GM21447 (cell line): ENCODE results near the gene PLCD1.
"Not testable (repeated sequence)": the region's sequence is repeated elsewhere in the genome, so short reads cannot be mapped to it uniquely, and the experiment has no call there.

Experiments used
- ATAC-seq: cut with Tn5 transposase; IDR thresholded peaks from one replicate; pipeline ENCODE4 v1.9.1; 2021; ENCODE audit not compliant: unreplicated experiment

The PLCD1 gene

GRCh38 chr3:38038447-38038911 is 9.0 kb upstream of the PLCD1 start:
- no peak for ATAC-seq

- no peak for ATAC-seq
These were observed 7.5 kb upstream of the PLCD1 start for GRCh38 chr3:38036906-38037305.

DNA sequence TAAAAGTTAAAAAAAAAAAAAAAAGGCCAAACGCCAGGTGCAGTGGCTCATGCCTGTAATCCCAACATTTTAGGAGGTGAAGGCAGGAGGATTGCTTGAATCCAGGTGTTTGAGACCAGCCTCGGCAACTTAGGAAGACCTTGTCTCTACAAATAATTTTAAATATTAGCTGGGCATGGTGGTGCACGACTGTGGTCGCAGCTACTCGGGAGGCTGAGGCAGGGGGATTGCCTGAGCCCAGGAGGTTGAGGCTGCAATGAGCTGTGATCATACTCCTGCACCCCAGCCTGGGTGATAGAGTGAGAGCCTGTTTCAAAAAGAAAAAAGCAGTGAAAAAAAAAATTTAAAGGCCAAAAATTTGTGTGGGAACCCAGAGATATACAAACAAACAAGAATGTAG is 6.8 kb upstream of the PLCD1 start:
- no peak for ATAC-seq

- not testable (repeated sequence) for ATAC-seq
These were observed 4.9 kb upstream of the PLCD1 start for GRCh38 chr3:38034335-38034734.

- ATAC-seq, result not testable (repeated sequence)
These were observed 4.1 kb upstream of the PLCD1 start for GRCh38 chr3:38033586-38033985.

DNA sequence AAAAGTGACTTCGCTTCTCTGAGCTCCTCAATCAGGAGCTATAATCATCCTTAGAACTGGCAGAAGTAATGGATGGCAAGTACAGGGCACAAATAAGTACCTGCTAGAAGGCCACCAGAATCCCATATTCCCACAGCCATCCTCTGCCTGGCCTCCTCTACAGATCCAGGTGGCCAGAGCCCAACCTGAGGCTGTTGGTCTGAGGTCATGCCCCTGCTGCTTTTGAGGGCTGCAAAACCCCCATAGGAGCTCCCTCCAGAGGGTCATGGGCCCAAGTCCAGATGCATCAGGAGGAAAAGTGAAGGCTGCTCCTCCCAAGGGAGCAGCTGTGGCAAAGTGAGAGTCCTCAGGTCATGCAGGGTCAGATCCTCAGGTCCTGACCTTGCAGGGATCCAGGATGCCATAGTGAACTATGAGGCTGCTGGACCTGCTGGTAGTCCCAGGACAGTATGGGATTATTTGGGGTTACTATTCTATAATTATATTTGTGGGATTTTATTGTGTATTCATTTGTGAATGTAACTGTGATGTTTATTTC is 3.0 kb upstream of the PLCD1 start:
- ATAC-seq, result no peak

DNA sequence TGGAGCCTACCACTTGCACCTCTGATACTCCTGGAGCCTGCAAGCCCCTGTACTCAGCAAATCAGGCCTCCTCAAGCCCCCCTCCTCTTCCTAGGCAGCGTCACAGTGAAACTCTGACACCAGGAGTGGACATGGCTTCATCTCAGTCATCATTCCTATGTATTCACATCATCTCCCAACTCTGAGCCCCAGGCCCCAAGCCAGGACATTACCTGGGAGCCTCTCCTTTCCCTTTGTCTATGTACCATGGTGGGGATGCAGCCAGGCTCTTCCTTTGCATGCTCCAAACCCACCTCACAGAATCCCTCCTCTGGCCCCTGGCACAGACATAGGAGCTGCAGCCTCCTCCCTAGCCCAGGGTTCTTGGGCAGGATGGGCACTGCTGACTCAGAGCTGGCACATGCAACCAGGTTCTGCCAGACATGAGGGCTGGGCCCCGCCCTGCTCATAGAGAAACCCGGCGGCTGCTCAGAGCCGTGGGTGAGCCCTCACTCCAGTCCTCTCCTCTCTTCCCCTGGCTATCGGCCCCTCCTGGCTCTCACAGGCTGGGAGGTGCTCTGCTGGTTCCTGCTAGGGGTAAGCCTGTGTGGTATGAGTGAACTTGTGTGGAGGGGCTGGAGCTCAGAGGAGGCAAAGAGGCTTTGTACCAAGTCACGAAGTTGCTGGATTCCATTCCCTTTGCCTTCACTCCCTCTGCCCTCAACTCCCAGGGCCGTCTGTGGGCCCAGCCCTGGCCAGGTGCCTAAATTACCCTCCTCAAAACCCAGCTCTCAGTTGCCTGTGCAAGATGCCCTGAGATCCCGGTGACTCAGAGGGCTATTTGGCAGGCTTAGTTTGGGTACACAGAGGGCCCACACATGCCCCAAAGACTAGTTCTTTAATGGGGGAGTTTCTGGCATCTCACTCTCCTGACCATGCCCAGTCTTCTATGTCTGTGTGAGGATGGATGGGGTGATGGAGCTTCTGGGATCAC is 1.9 kb upstream of the PLCD1 start:
- ATAC-seq, result no peak

DNA sequence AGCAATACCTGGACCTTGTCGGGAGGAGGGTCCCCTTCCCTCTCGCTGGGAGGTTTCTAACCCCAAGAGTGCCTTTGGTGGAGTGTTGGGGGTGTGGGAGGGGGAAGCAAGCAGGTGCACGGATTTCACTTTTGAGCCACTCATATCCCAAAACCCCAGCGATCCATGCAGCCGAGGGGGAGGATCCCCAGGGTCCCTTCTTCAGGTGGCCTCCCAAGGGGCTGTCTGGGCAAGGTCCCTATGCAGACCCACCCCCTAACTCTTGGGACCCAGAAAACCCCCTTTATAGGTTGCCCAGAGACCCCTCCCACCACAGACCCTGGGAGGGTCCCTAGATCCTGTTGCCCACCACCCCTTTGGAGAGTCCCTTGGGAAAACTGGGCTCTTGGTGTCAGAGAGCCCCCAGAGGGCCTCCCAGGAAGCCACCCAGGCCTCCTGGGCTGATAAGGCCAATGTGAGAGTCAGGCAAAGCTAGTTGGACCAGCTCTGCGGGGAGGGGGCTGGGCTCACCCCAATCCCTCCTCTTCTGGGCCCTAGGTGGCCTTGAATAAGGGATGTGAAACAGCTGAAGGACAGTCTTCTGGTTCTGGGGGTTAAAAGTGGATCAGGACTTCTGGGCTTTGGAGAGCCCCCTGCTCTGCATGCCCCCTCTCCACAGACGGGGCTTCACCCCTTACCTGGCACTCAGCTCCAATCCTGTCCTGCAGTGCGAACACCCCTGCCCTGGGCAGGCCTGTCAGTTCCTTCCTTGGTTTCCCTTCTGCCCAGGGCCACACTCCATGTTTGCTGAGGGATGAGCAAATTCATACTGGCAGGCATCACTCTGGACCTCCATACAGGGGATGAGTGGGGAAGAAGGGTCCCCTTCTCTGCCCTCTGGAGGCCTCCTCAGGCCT is 932 bp upstream of the PLCD1 start:
- no peak for ATAC-seq

DNA sequence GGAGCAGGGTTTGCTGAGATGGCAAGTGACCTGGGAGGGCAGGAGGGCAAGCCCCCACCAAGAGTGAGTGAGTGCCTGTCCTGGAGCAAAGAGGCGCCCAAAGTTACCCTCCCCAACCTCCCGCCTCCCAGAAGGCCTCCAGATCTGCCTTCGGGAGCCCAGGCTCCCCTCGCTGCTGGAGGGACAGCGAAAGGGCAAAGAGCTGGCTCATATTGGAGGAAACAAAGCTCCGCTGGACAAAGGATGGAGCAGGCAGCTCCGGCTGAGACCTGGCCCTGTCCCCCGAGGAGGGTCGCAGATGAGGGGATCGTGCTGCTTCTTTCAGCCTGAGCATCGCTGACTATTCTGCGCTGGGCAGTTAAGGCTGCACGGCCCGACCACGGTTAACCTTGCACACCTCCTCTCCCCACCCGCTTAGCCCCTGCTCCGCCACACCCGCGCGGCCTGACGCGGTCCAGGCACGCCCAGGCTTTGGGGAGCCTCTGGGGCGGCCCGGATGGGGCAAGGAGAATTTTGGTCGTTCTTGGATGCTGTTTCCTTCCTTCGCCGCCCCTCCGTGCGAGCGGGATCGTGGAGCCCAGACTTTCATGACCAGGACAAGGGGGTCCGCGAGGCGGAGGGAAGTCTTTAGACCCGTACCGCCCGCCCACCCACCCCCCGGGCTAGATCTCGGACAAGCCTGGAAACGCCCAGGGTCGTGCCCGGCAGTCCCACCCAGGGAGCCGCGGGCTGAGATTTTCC is 651 bp downstream of the PLCD1 start:
- ATAC-seq, result no peak

DNA sequence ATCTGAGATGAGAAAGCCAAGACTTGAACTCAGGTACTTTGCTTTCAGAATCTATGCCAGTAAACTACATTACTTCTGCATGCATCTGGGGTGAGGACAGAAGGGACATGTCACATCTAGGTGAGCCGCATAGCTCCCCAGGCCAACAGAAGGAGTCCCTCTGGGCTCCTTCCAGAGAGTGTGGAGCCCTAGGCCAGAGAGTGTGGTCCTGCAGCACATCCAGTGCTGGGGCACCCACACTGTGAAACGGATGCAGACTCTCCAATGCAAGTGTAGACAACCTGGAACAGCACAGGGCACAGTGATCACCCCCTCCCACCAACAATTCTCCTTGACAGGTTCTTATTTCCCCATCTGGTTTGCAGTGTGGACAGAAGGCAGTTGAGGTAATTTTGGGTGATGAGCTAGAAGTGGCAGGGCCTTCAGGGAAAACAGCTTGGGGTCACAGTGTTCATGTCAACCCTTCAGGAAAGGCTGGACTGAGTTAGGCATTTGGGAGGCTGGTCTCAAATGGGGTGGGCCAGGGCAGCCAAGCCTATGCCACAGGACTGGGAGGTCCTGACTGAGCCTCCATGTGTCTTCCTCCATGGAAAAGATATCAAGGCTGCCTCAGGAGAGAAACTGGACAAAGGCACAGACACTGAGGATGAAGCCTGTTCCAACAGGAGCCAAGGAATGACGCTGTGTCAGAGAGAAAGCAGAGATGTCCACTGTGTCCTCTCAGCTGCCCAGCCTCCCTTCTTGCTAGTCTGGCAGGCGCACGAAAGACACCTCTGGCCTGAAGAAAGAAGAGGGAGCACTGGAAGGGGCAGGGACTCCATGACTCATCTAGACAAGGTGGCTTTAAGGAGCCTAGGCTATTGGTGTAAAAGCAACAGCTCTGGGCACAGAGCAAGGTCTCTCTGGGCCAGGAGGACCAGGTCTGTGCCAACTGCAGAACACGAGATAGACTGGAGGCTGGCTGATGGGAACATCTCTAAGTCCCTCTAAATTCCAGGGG is 1.7 kb downstream of the PLCD1 start:
- ATAC-seq, result no peak

GRCh38 chr3:38026856-38027255 is 2.6 kb downstream of the PLCD1 start:
- no peak for ATAC-seq

DNA sequence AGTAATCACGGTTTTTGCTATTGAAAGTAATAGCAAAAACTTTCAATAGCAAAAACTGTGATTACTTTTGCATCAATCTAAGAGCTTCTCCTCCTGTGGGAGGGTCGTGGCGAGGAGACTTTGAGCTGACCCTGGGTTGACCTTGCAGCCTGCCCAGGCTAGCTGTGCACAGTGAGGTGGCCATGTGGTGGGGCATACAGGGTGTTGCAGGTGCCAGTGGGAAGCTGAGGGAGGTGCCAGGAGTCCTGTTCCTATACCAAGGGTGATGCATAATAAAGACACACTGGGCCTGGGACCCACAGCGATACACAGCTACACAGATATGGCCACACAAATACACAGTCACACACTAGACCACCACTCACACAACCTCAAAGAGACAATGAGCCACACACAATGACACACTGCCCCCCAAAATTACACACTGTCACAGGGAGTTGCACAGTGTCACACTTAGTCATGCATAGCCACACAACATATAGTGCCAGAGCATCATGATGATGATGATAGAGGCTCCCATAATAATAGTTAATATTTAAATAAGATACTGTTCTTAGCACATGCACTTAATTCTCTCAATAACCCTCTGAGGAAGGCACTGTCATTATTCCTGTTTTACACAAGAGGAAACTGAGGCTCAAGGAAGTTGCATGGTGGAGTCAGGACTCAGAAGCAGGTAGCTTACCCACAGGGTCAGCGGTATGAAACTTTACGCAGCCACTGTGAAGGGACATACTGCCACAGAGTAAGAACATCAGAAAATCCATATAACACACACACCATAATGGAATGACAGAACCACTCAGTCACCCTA is 6.3 kb downstream of the PLCD1 start:
- ATAC-seq, result no peak

DNA sequence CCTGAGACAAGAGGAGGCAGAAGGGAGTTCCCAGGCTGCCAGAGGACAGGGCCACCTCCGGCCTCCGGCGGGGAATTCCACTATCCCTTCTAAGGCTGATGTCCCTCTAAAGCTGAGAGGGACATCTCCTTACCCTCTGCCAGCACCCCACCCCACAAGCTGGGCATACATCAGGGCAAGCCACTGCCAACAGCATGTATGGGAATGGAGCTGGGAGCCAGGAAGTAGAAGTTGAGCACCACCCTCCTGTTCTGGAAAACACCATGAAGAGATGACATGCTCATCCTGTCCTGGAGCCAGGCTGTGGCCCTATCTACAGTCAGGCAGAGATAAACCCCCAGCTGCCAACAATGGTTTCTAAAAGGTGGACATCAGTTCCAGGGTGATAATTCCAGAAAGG is 7.1 kb downstream of the PLCD1 start:
- no peak for ATAC-seq

DNA sequence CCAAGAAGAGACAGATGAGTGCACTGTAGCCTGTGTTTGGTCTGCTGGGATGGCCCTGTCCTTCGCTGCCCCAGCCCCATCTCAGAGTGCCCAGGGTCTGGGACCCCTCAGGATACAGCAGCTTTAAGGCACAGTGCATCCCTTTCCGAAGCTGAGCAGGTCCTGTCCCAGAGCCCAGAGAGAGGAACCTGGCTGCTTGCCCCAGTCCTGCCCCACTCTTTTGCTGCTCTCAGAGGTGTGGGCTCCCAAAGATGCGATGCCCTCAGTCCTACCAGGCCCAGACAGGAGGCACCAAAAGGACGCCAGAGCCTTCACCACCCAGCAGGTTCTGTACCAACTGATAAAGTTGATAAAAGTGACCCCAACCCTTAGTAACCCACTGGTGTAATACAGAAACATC is 8.2 kb downstream of the PLCD1 start:
- no peak for ATAC-seq

GRCh38 chr3:38020342-38020726 is 9.1 kb downstream of the PLCD1 start:
- no peak for ATAC-seq

GRCh38 chr3:38019658-38020341 is 9.6 kb downstream of the PLCD1 start:
- ATAC-seq, result no peak

GRCh38 chr3:38018296-38019266 is 10.9 kb downstream of the PLCD1 start:
- ATAC-seq, result no peak
